HCT116 (cell line): Measurements from ENCODE around the gene KCTD2. TPM values are rescaled to one million over a fixed set of nuclear protein-coding genes. Genes with fewer than 3 reads are reported as not detected.
A peak's percentile ranks its signal among the peaks of the same experiment; 100 is the strongest.

ENCODE experiments used
- ATAC-seq: fragments of 200-7000 bp; cut with Tn5 transposase; 2 replicates; pipeline ENCODE4 v1.9.1; 2020; ENCODE audit warnings: mild to moderate bottlenecking, moderate library complexity
- BruUV-seq: library from RNA; stranded (reverse); fragments of 400-500 nt; replicated peaks from 2 replicates; lab custom pipeline; 2021; lab: Mats Ljungman, UMichigan
- CTCF ChIA-PET: fragments of 300-600 bp; sonication (Branson Sonifier 250); formaldehyde crosslinking; loops from one replicate; lab custom pipeline; 2021; ENCODE audit warnings: antibody characterized with exemption; lab: Charles Lee
- POLR2A ChIA-PET: fragments of 300-600, 350-600 bp; sonication (Branson Sonifier 250); formaldehyde crosslinking; loops from one replicate; lab custom pipeline; 2021; ENCODE audit warnings: antibody characterized with exemption; lab: Charles Lee
- RAD21 ChIA-PET, 2 experiments: fragments of 300-600 bp; sonication (Branson Sonifier 250); formaldehyde crosslinking; loops; one replicate each; lab custom pipeline; 2023; ENCODE audit warnings: low total read pairs in 2 of 2; ENCODE audit not compliant: uncharacterized antibody in 2 of 2, unreplicated experiment in 2 of 2, low non-redundant PET in 1 of 2; lab: Charles Lee
- DNase-seq: peaks from one replicate; pipeline ENCODE4 v3.0.0-alpha.2; 2010; ENCODE audit warnings: low read depth, low spot score
- H2AFZ ChIP-seq: fragments of 200-600 bp; shearing (Covaris generic), sonication (generic); 2 replicates; pipeline ENCODE4 v1.6.1; 2017; ENCODE audit warnings: low read depth, mixed run types, mixed read lengths, antibody characterized with exemption, low read length; ENCODE audit not compliant: poor library complexity, severe bottlenecking
- H3K27ac ChIP-seq: 2 replicates; pipeline ENCODE4 v1.5.1; 2012; ENCODE audit warnings: low read depth, low read length
- H3K27me3 ChIP-seq: fragments of 200-600 bp; sonication (generic); 2 replicates; pipeline ENCODE4 v1.6.1; 2016; ENCODE audit warnings: mixed run types, low read length, mixed read lengths; ENCODE audit not compliant: insufficient read depth
- H3K36me3 ChIP-seq, 2 experiments: fragments of 200-500 bp in 1 of 2; fragments of 200-600 bp in 1 of 2; sonication (Bioruptor generic) in 1 of 2; sonication (generic) in 1 of 2; 2 replicates each; pipeline versions ENCODE4 v1.5.1 to v1.6.1; 2014 to 2016; ENCODE audit warnings: low read length in 2 of 2, inconsistent platforms in 1 of 2, mixed read lengths in 1 of 2, mixed run types in 1 of 2; ENCODE audit not compliant: insufficient read depth in 2 of 2, control insufficient read depth in 1 of 2
- H3K4me1 ChIP-seq, 2 experiments: fragments of 200-600 bp in 1 of 2; sonication (generic) in 1 of 2; 2 replicates each; pipeline versions ENCODE4 v1.5.1 to v1.6.1; 2012 to 2017; ENCODE audit warnings: low read length in 2 of 2, inconsistent platforms in 1 of 2, mild to moderate bottlenecking in 1 of 2, mixed read lengths in 1 of 2, mixed run types in 1 of 2, moderate library complexity in 1 of 2; ENCODE audit not compliant: insufficient read depth in 2 of 2, control insufficient read depth in 1 of 2
- H3K4me2 ChIP-seq: fragments of 200-600 bp; sonication (generic); 2 replicates; pipeline ENCODE4 v1.6.1; 2017; ENCODE audit warnings: mixed run types, low read length, mixed read lengths
- H3K4me3 ChIP-seq, 2 experiments: fragments of 200-600 bp in 1 of 2; sonication (generic) in 1 of 2; replicated peaks in 1 of 2; 2 replicates each; pipeline ENCODE4 v1.5.1; 2011 to 2016; ENCODE audit warnings: low read length in 2 of 2, control low read depth in 1 of 2, low read depth in 1 of 2, mild to moderate bottlenecking in 1 of 2, mixed read lengths in 1 of 2, mixed run types in 1 of 2
- H3K79me2 ChIP-seq: fragments of 200-600 bp; sonication (generic); 2 replicates; pipeline ENCODE4 v1.6.1; 2017; ENCODE audit warnings: mild to moderate bottlenecking, mixed run types, low read length, moderate library complexity, mixed read lengths; ENCODE audit not compliant: insufficient read depth
- H3K9ac ChIP-seq: fragments of 200-600 bp; sonication (generic); 2 replicates; pipeline ENCODE4 v1.6.1; 2016; ENCODE audit warnings: low read length, mixed read lengths
- H3K9me2 ChIP-seq: fragments of 200-600 bp; sonication (generic), shearing (Covaris generic); 2 replicates; pipeline ENCODE4 v1.6.1; 2017; ENCODE audit warnings: mixed run types, mild to moderate bottlenecking, moderate library complexity; ENCODE audit not compliant: insufficient read depth
- H3K9me3 ChIP-seq, 2 experiments: fragments of 200-500 bp in 1 of 2; fragments of 200-600 bp in 1 of 2; sonication (Bioruptor generic) in 1 of 2; sonication (generic) in 1 of 2; 2 replicates each; pipeline ENCODE4 v1.6.1; 2014 to 2017; ENCODE audit warnings: low read length in 2 of 2, mixed read lengths in 2 of 2, inconsistent platforms in 1 of 2, low read depth in 1 of 2, mild to moderate bottlenecking in 1 of 2, mixed run types in 1 of 2, moderate library complexity in 1 of 2; ENCODE audit not compliant: control insufficient read depth in 1 of 2, insufficient read depth in 1 of 2
- H4K20me1 ChIP-seq: fragments of 200-600 bp; sonication (generic), shearing (Covaris generic); 2 replicates; pipeline ENCODE4 v1.6.1; 2017; ENCODE audit warnings: mixed run types, mild to moderate bottlenecking, moderate library complexity; ENCODE audit not compliant: insufficient read depth
- ATF3 ChIP-seq: IDR thresholded peaks from 2 replicates; pipeline ENCODE4 v1.6.1; 2012
- EZH2phosphoT487 ChIP-seq: fragments of 200-600 bp; IDR thresholded peaks from 2 replicates; pipeline ENCODE4 v1.6.1; 2018; ENCODE audit warnings: antibody characterized with exemption, borderline replicate concordance
- JUND ChIP-seq: IDR thresholded peaks from 2 replicates; pipeline ENCODE4 v1.6.1; 2012
- SIN3A ChIP-seq: IDR thresholded peaks from 2 replicates; pipeline ENCODE4 v1.6.1; 2012; ENCODE audit warnings: low read depth
- YY1 ChIP-seq: IDR thresholded peaks from 2 replicates; pipeline ENCODE4 v1.6.1; 2011; ENCODE audit warnings: low read length, low read depth, moderate library complexity, mild to moderate bottlenecking; ENCODE audit not compliant: insufficient replicate concordance; ENCODE audit errors: extremely low read depth
- ZNF274 ChIP-seq: fragments of 200-500 bp; sonication (Bioruptor generic); IDR thresholded peaks from 2 replicates; pipeline ENCODE4 v1.6.1; 2014; ENCODE audit warnings: mild to moderate bottlenecking, low read depth, low read length, inconsistent platforms
- intact Hi-C: fragments of 100-400 bp; cut with micrococcal nuclease; formaldehyde crosslinking; loops from 2 replicates; pipeline ENCODE4 v1.10.0; 2022
- total RNA-seq: library from RNA; stranded (reverse); gene quantifications from one replicate; pipeline ENCODE4 v1.2.1, GENCODE V29; 2021; ENCODE audit not compliant: unreplicated experiment
- TF ChIP-seq, protein P1 (sequence below): IDR thresholded peaks from 2 replicates; pipeline ENCODE4 v1.6.1; 2012; ENCODE audit warnings: low read depth

The KCTD2 gene
- total RNA-seq, 1 experiment from 2014 or later = 23.3 TPM

GRCh38 chr17:75093548-75094158 lies 46.6 kb downstream of the KCTD2 start (continued):
- TF ChIP-seq EZH2phosphoT487 (no peak), ATF3 (no peak), ZNF274 (no peak), JUND (no peak)
- TF ChIP-seq, protein P1, sequence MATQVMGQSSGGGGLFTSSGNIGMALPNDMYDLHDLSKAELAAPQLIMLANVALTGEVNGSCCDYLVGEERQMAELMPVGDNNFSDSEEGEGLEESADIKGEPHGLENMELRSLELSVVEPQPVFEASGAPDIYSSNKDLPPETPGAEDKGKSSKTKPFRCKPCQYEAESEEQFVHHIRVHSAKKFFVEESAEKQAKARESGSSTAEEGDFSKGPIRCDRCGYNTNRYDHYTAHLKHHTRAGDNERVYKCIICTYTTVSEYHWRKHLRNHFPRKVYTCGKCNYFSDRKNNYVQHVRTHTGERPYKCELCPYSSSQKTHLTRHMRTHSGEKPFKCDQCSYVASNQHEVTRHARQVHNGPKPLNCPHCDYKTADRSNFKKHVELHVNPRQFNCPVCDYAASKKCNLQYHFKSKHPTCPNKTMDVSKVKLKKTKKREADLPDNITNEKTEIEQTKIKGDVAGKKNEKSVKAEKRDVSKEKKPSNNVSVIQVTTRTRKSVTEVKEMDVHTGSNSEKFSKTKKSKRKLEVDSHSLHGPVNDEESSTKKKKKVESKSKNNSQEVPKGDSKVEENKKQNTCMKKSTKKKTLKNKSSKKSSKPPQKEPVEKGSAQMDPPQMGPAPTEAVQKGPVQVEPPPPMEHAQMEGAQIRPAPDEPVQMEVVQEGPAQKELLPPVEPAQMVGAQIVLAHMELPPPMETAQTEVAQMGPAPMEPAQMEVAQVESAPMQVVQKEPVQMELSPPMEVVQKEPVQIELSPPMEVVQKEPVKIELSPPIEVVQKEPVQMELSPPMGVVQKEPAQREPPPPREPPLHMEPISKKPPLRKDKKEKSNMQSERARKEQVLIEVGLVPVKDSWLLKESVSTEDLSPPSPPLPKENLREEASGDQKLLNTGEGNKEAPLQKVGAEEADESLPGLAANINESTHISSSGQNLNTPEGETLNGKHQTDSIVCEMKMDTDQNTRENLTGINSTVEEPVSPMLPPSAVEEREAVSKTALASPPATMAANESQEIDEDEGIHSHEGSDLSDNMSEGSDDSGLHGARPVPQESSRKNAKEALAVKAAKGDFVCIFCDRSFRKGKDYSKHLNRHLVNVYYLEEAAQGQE = no peak
- TF ChIP-seq, all 23 proteins: peak for 0

DNA sequence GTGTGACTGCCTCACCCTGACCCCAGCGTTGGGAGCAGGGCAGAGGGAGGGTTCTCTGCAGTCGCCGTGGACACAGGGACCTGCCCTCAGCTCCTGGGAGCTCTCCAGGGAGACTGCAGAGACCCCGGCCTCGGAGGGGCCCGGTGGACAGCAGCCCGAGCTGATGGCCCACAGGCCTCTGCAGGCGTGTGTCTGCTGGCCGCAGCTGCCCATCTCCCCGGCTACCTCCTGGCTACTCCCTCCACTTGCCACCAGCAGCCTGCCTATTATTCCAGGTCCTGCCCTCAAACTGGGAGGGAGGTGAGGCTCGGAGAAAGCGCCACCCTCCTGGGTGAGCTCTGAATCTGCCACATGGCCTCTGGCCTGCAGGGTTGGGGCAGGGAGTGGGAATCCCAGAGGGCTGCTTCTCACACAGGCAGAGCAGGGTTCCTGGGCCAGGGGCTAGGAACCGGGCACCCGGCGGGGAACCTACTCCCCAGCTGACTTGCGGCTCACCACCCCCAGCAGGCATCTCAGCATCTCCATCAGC lies 47.9 kb downstream of the KCTD2 start:
- Histone ChIP-seq H3K4me3 (no peak overlapping the region), H3K27ac (peak overlapping the region; percentile 94), H3K9ac (peak overlapping the region; percentile 52), H3K4me1 (peaks cover 67 to 79% of the 10 kb centered on the region in 2 experiments), H3K27me3 (no peaks in the 10 kb centered on the region), H3K9me2 (no peaks in the 10 kb centered on the region), H3K79me2 (peaks cover 43% of the 10 kb centered on the region)
- ChIA-PET POLR2A (interaction anchor here (0.6 to 3.2 kb wide), 4 partner anchors 9 to 35 kb away, joined by 3 to 14 read pairs (median 4); no protein-coding TSS in a partner anchor), RAD21 (interaction anchor here in 1 of 2 experiments (0.5 kb wide), 1 partner anchor 16 kb away, joined by 3 read pairs; no protein-coding TSS in a partner anchor), CTCF (interaction anchor here (3.1 kb wide), 1 partner anchor 19 kb away, joined by 15 read pairs; no protein-coding TSS in a partner anchor)
- intact Hi-C loops = no loop called here
- TF ChIP-seq YY1 (no peak), JUND (no peak), SIN3A (no peak)
- TF ChIP-seq, all 23 proteins: peak for 0
- Histone ChIP-seq H4K20me1 (no peaks in the 10 kb centered on the region), H3K9me3 (no peaks in the 10 kb centered on the region), H2AFZ (no peak overlapping the region), H3K4me2 (peak overlapping the region; percentile 67), H3K36me3 (peaks cover 12 to 25% of the 10 kb centered on the region in 2 experiments; a peak in 3 of 4 replicates)
- no TSS peak for BruUV-seq
- no peak for ATAC-seq
- DNase-seq = no peak
